HEK293 (cell line): ENCODE data around the gene CASKIN2.

Experiments
- CTCF ChIA-PET: fragments of 350-600 bp; formaldehyde crosslinking; extraction: SDS; loops from one replicate; lab custom pipeline; 2021; ENCODE audit warnings: antibody characterized with exemption; lab: Yijun Ruan, JAX
- POLR2A ChIA-PET: fragments of 300-600 bp; formaldehyde crosslinking; extraction: SDS; loops from one replicate; lab custom pipeline; 2020; ENCODE audit warnings: antibody characterized with exemption, inconsistent platforms; lab: Yijun Ruan, JAX
- H3K27ac ChIP-seq: fragments of 200-500 bp; sonication (Bioruptor generic); 2 replicates; pipeline ENCODE4 v1.5.1; 2014; ENCODE audit warnings: low read depth, low read length, control low read depth, inconsistent platforms; ENCODE audit errors: extremely low read depth
- H3K36me3 ChIP-seq, 2 experiments: fragments of 200-500 bp in 1 of 2; sonication (Bioruptor generic) in 1 of 2; 1 replicate in 1 of 2; 2 replicates in 1 of 2; pipeline ENCODE4 v1.5.1; 2014 to 2017; ENCODE audit warnings: inconsistent platforms in 2 of 2, low read length in 2 of 2; ENCODE audit not compliant: control insufficient read depth in 2 of 2, insufficient read depth in 1 of 2
- H3K4me1 ChIP-seq: fragments of 200-500 bp; sonication (Bioruptor generic); 2 replicates; pipeline ENCODE4 v1.5.1; 2014; ENCODE audit warnings: mild to moderate bottlenecking, low read length, inconsistent platforms; ENCODE audit not compliant: control insufficient read depth, insufficient read depth
- H3K4me3 ChIP-seq: 2 replicates; pipeline ENCODE4 v1.5.1; 2011; ENCODE audit warnings: low read depth, mild to moderate bottlenecking, control low read depth, low read length, moderate library complexity
- H3K9me3 ChIP-seq: fragments of 200-500 bp; sonication (Bioruptor generic); 2 replicates; pipeline ENCODE4 v1.5.1; 2014; ENCODE audit warnings: low read depth, low read length, inconsistent platforms; ENCODE audit not compliant: control insufficient read depth, insufficient read depth
- ATF2 ChIP-seq: fragments of 450-650 bp; formaldehyde crosslinking; IDR thresholded peaks from 2 replicates; pipeline ENCODE4 v1.5.1; 2016; ENCODE audit warnings: missing biosample characterization, missing genetic modification characterization, low read depth
- CTCF ChIP-seq: fragments of 450-650 bp; formaldehyde crosslinking; IDR thresholded peaks from 2 replicates; pipeline ENCODE4 v1.5.1; 2016; ENCODE audit warnings: missing biosample characterization, missing genetic modification characterization
- HIC1 ChIP-seq: fragments of 450-650 bp; formaldehyde crosslinking; IDR thresholded peaks from 2 replicates; pipeline ENCODE4 v1.5.1; 2016; ENCODE audit warnings: missing biosample characterization, missing genetic modification characterization
- HOXD13 ChIP-seq: sonication (generic); formaldehyde crosslinking; IDR thresholded peaks from 2 replicates; pipeline ENCODE4 v1.8.0; 2022; ENCODE audit warnings: missing genetic modification reagents, borderline replicate concordance
- KLF17 ChIP-seq: fragments of 450-650 bp; formaldehyde crosslinking; IDR thresholded peaks from 2 replicates; pipeline ENCODE4 v1.5.1; 2016; ENCODE audit warnings: missing biosample characterization, missing genetic modification characterization
- TCF7L2 ChIP-seq: IDR thresholded peaks from 2 replicates; pipeline ENCODE4 v1.6.1; 2011; ENCODE audit warnings: low read depth, mild to moderate bottlenecking, inconsistent platforms, low read length, moderate library complexity, borderline replicate concordance
- ZBTB7A ChIP-seq: fragments of 450-650 bp; formaldehyde crosslinking; IDR thresholded peaks from 2 replicates; pipeline ENCODE4 v1.5.1; 2016; ENCODE audit warnings: low read depth, missing biosample characterization, missing genetic modification characterization
- ZFP37 ChIP-seq: fragments of 450-650 bp; formaldehyde crosslinking; IDR thresholded peaks from 2 replicates; pipeline ENCODE4 v1.5.1; 2016; ENCODE audit warnings: missing biosample characterization, missing genetic modification characterization
- ZIC2 ChIP-seq: fragments of 450-650 bp; formaldehyde crosslinking; IDR thresholded peaks from 2 replicates; pipeline ENCODE4 v1.5.1; 2016; ENCODE audit warnings: missing biosample characterization, missing genetic modification characterization
- ZNF10 ChIP-seq: fragments of 450-650 bp; formaldehyde crosslinking; IDR thresholded peaks from 2 replicates; pipeline ENCODE4 v1.5.1; 2017; ENCODE audit warnings: missing biosample characterization, missing genetic modification characterization
- ZNF112 ChIP-seq: fragments of 450-650 bp; formaldehyde crosslinking; IDR thresholded peaks from 2 replicates; pipeline ENCODE4 v1.5.0; 2017; ENCODE audit warnings: missing biosample characterization, missing genetic modification characterization
- ZNF121 ChIP-seq: fragments of 450-650 bp; formaldehyde crosslinking; IDR thresholded peaks from 2 replicates; pipeline ENCODE4 v1.5.1; 2016; ENCODE audit warnings: missing biosample characterization, missing genetic modification characterization
- ZNF18 ChIP-seq: fragments of 450-650 bp; formaldehyde crosslinking; IDR thresholded peaks from 2 replicates; pipeline ENCODE4 v1.5.1; 2016; ENCODE audit warnings: missing biosample characterization, missing genetic modification characterization
- ZNF2 ChIP-seq: fragments of 450-650 bp; formaldehyde crosslinking; IDR thresholded peaks from 2 replicates; pipeline ENCODE4 v1.5.1; 2016; ENCODE audit warnings: missing biosample characterization, missing genetic modification characterization
- ZNF266 ChIP-seq: fragments of 450-650 bp; formaldehyde crosslinking; IDR thresholded peaks from 2 replicates; pipeline ENCODE4 v1.5.1; 2016; ENCODE audit warnings: missing biosample characterization, missing genetic modification characterization, low read depth
- ZNF302 ChIP-seq: fragments of 450-650 bp; formaldehyde crosslinking; IDR thresholded peaks from 2 replicates; pipeline ENCODE4 v1.5.1; 2016; ENCODE audit warnings: missing biosample characterization, missing genetic modification characterization, low read depth
- ZNF354C ChIP-seq: fragments of 450-650 bp; formaldehyde crosslinking; IDR thresholded peaks from 2 replicates; pipeline ENCODE4 v1.5.1; 2016; ENCODE audit warnings: missing biosample characterization, missing genetic modification characterization, low read depth, borderline replicate concordance
- ZNF600 ChIP-seq: fragments of 450-650 bp; formaldehyde crosslinking; IDR thresholded peaks from 2 replicates; pipeline ENCODE4 v1.5.1; 2016; ENCODE audit warnings: missing biosample characterization, missing genetic modification characterization
- ZNF768 ChIP-seq: fragments of 450-650 bp; formaldehyde crosslinking; IDR thresholded peaks from 2 replicates; pipeline ENCODE4 v1.5.1; 2018; ENCODE audit warnings: missing biosample characterization, mild to moderate bottlenecking, missing genetic modification characterization
- ZNF785 ChIP-seq: fragments of 450-650 bp; formaldehyde crosslinking; IDR thresholded peaks from 2 replicates; pipeline ENCODE4 v1.5.1; 2016; ENCODE audit warnings: missing biosample characterization, missing genetic modification characterization
- ZNF837 ChIP-seq: fragments of 450-650 bp; formaldehyde crosslinking; IDR thresholded peaks from 2 replicates; pipeline ENCODE4 v1.5.1; 2016; ENCODE audit warnings: missing biosample characterization, missing genetic modification characterization
- TF ChIP-seq, protein P1 (sequence below): fragments of 450-650 bp; formaldehyde crosslinking; IDR thresholded peaks from 2 replicates; pipeline ENCODE4 v1.5.0; 2017; ENCODE audit warnings: missing biosample characterization, missing genetic modification characterization, borderline replicate concordance

The CASKIN2 gene

DNA sequence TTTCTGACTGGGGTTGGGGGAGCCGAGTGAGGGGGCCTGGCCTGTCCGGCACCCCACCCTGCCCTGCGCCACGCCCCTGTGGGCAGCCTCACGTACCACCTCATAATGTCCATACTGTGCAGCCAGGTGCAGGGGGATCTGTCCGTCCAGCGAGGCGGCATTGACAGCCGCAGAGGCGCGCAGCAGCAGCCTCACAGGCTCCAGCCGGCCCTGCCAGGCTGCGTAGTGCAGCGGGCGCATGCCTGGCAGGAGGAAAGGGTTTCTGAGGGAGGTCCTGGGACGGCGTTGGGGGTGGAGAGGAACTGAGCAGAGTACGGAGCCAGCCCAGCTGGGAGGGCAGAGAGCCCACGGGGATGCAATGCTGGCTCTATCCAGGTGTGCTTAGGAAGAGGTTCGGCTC is 8.4 kb downstream of the CASKIN2 start:
- ChIA-PET CTCF (no interaction called here), POLR2A (no interaction called here)
- no peaks in the 10 kb centered on the region for H3K4me1 ChIP-seq
- H3K36me3 ChIP-seq: peaks cover 0 to 80% of the 10 kb centered on the region in 2 experiments; a peak in 2 of 3 replicates
- H3K9me3 ChIP-seq: no peaks in the 10 kb centered on the region
- TF ChIP-seq HIC1 (tag by site-specific recombination): 0 out of 2 replicates have a peak, but pooled peaks have one; percentile 40
- TF ChIP-seq ZBTB7A: no peak
- no peak for TF ChIP-seq ZNF18 (tag by site-specific recombination)
- TF ChIP-seq ZNF600: peak; percentile 66
- no peak for TF ChIP-seq HOXD13 (CRISPR knock-in tag)
- H3K4me3 ChIP-seq: no peak overlapping the region
- no peak overlapping the region for H3K27ac ChIP-seq

DNA sequence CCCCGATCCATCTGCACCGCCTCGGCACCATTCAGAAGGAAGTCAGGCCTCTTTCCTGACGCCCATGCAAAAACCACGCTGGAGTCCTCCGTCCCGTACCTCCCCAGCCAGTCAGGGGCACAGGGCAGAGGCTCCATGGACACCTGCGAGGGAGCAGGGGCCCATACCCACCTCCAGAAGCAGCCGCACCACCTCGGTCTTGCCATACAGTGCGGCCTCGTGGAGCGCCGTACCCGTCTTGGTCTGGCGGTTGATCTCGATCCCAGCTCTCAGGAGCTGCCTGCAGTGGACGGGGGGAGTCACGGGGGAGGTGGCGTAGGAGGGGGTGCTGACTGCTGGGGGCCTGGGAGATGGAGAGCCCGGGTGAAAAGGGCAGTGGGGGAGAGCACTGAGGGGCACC is 9.2 kb downstream of the CASKIN2 start:
- POLR2A ChIA-PET: interaction anchor here (0.7 kb wide), 1 partner anchor 14 kb away, joined by 3 read pairs; no protein-coding TSS in a partner anchor
- no peaks in the 10 kb centered on the region for H3K9me3 ChIP-seq
- TF ChIP-seq ZNF18 (tag by site-specific recombination) (no peak), ZNF785 (tag by site-specific recombination) (no peak), ZNF837 (no peak), KLF17 (tag by site-specific recombination) (no peak), ZNF112 (no peak), ZNF2 (tag by site-specific recombination) (no peak), ZNF10 (no peak), CTCF (tag by site-specific recombination) (no peak), ZNF266 (tag by site-specific recombination) (no peak), ZNF302 (tag by site-specific recombination) (no peak), ATF2 (tag by site-specific recombination) (no peak), ZIC2 (tag by site-specific recombination) (no peak), ZNF121 (tag by site-specific recombination) (no peak), TCF7L2 (no peak), ZNF768 (tag by site-specific recombination) (no peak), ZFP37 (tag by site-specific recombination) (no peak), ZNF354C (tag by site-specific recombination) (no peak)
- TF ChIP-seq, protein P1, sequence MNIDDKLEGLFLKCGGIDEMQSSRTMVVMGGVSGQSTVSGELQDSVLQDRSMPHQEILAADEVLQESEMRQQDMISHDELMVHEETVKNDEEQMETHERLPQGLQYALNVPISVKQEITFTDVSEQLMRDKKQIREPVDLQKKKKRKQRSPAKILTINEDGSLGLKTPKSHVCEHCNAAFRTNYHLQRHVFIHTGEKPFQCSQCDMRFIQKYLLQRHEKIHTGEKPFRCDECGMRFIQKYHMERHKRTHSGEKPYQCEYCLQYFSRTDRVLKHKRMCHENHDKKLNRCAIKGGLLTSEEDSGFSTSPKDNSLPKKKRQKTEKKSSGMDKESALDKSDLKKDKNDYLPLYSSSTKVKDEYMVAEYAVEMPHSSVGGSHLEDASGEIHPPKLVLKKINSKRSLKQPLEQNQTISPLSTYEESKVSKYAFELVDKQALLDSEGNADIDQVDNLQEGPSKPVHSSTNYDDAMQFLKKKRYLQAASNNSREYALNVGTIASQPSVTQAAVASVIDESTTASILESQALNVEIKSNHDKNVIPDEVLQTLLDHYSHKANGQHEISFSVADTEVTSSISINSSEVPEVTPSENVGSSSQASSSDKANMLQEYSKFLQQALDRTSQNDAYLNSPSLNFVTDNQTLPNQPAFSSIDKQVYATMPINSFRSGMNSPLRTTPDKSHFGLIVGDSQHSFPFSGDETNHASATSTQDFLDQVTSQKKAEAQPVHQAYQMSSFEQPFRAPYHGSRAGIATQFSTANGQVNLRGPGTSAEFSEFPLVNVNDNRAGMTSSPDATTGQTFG (tag by site-specific recombination): no peak

More for the DNA sequence above, 9.2 kb downstream of the CASKIN2 start:
- Histone ChIP-seq H3K4me3 (no peak overlapping the region), H3K36me3 (peaks cover 0 to 82% of the 10 kb centered on the region in 2 experiments; a peak in 2 of 3 replicates), H3K27ac (no peak overlapping the region), H3K4me1 (no peaks in the 10 kb centered on the region)
- CTCF ChIA-PET: interaction anchor here (0.7 to 3.9 kb wide), 5 partner anchors 11 to 578 kb away, joined by 3 to 20 read pairs (median 4); partner anchors contain the start of genes GRB2 and TSEN54
